RWPE1 (cell line): ENCODE data around the gene PLEKHM3.
"Not testable (repeated sequence)": the region's sequence is repeated elsewhere in the genome, so short reads cannot be mapped to it uniquely, and the experiment has no call there.

Experiments
- CTCF ChIA-PET: fragments of 350-600 bp; sonication (Branson Sonifier 250); formaldehyde crosslinking; extraction: SDS; loops from one replicate; lab custom pipeline; 2021; lab: Yijun Ruan, JAX
- POLR2A ChIA-PET: fragments of 400-600 bp; formaldehyde crosslinking; extraction: SDS; loops from one replicate; lab custom pipeline; 2020; ENCODE audit warnings: antibody characterized with exemption; ENCODE audit not compliant: low non-redundant PET; lab: Yijun Ruan, JAX
- DNase-seq: peaks from one replicate; pipeline ENCODE4 v3.0.0; 2012; ENCODE audit warnings: low spot score
- H3K27ac ChIP-seq: fragments of 450-650 bp; 2 replicates; pipeline ENCODE4 v1.5.1; 2017
- CTCF ChIP-seq: fragments of 450-650 bp; conservative IDR thresholded peaks from 2 replicates; pipeline ENCODE4 v1.5.1; 2017; ENCODE audit warnings: low read depth, mild to moderate bottlenecking

Gene PLEKHM3

DNA sequence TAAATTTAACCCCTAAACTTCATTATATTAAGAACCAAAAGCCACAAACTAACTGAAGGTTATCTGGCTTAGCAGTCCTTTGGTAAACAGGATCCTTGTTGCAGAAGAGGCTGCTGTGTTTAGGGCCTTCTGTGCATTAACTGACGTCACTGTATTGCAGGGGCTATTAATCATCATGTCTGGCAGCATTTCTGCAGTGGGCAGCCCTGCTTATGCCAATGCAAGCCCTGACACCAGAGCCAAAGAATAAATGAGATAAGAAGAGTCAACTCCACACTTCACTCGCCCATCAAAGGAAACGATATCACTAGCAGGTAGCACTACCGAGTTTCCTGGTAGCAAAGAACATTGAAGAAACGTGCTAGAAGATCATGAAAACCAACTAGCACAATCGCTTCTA, 110.6 kb downstream of the PLEKHM3 start:
- H3K27ac ChIP-seq, result no peak overlapping the region
- no peak for DNase-seq
- no peak for TF ChIP-seq CTCF
- ChIA-PET POLR2A (no interaction called here), CTCF (interaction anchor here (0.6 kb wide), 1 partner anchor 20 kb away, joined by 3 read pairs; no protein-coding TSS in a partner anchor)

GRCh38 chr2:207913772-207914358, 111.5 kb downstream of the PLEKHM3 start:
- no peak overlapping the region for H3K27ac ChIP-seq
- ChIA-PET POLR2A (no interaction called here), CTCF (interaction anchor here (0.5 kb wide), 1 partner anchor 121 kb away, joined by 3 read pairs; no protein-coding TSS in a partner anchor)
- no peak for TF ChIP-seq CTCF
- no peak for DNase-seq

DNA sequence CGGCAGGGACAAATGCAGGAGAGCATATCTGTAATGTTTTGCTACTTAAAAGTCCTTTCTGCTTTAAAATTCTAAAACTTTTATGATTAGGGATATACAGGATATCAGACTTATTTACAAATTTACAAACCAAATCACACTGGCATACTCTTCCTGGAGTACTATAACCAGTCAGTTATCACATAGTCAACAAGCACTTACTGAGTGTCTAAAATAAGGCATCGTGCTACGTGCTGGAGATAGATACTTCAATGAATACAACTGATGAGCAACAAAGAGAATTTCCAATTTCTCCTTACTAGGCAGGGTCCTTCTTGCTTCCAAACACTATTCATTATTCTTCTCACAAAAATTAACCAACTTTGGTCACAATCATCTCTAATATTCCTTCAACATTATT, 113.5 kb downstream of the PLEKHM3 start:
- POLR2A ChIA-PET, result no interaction called here
- CTCF ChIA-PET, result no interaction called here
- DNase-seq, result no peak
- no peak for TF ChIP-seq CTCF
- no peak overlapping the region for H3K27ac ChIP-seq

GRCh38 chr2:207911215-207911614, 114.1 kb downstream of the PLEKHM3 start:
- no peak overlapping the region for H3K27ac ChIP-seq
- ChIA-PET POLR2A (no interaction called here), CTCF (no interaction called here)
- TF ChIP-seq CTCF, result no peak
- no peak for DNase-seq

GRCh38 chr2:207906495-207906894, 118.8 kb downstream of the PLEKHM3 start:
- CTCF ChIA-PET, DNase-seq, POLR2A ChIA-PET, H3K27ac ChIP-seq: not testable (repeated sequence)

GRCh38 chr2:207905546-207905945, 119.8 kb downstream of the PLEKHM3 start:
- no peak for DNase-seq
- H3K27ac ChIP-seq, result no peak overlapping the region
- ChIA-PET POLR2A (no interaction called here), CTCF (interaction anchor here (0.6 to 0.7 kb wide), 3 partner anchors 8 to 162 kb away, joined by 3 to 4 read pairs (median 3); no protein-coding TSS in a partner anchor)
- no peak for TF ChIP-seq CTCF

GRCh38 chr2:207903236-207903635, 122.1 kb downstream of the PLEKHM3 start:
- ChIA-PET CTCF (no interaction called here), POLR2A (no interaction called here)
- TF ChIP-seq CTCF, result no peak
- no peak overlapping the region for H3K27ac ChIP-seq
- DNase-seq, result no peak
